ENCODE data around the gene TAS2R60. TPM values are rescaled to one million over a fixed set of nuclear protein-coding genes. Genes with fewer than 3 reads are reported as not detected.

TAS2R60 gene
- total RNA-seq, 1 donor from 2014 or later = not detected

- Histone ChIP-seq H3K79me2 (ENCODE audit: insufficient read depth, low read length) (no peaks in the 10 kb centered on the region), H4K20me1 (ENCODE audit: insufficient read depth, low read length) (no peaks in the 10 kb centered on the region), H3K9me3 (ENCODE audit: insufficient read depth, low read depth, low read length) (no peaks in the 10 kb centered on the region), H3K27ac (ENCODE audit: low read depth, low read length) (no peak overlapping the region), H3K4me1 (ENCODE audit: insufficient read depth, low read length) (peaks cover 1% of the 10 kb centered on the region), H3K27me3 (ENCODE audit: insufficient read depth, low read length) (no peaks in the 10 kb centered on the region), H3K36me3 (ENCODE audit: insufficient read depth, low read length) (no peaks in the 10 kb centered on the region), H3K9ac (ENCODE audit: low read length) (no peak overlapping the region), H3K4me2 (ENCODE audit: low read length) (no peak overlapping the region), H3K4me3 (ENCODE audit: insufficient read depth, low read depth, low read length) (no peak overlapping the region), H2AFZ (ENCODE audit: low read depth, low read length) (no peak overlapping the region)
- no peaks in the 10 kb centered on the region for H3K27me3 Mint-ChIP-seq (ENCODE audit: low read depth, unreplicated experiment)
- DNase-seq (ENCODE audit: low read depth) (no peak), FAIRE-seq (no peak)
- no peaks in the 10 kb centered on the region for H3K36me3 Mint-ChIP-seq (ENCODE audit: low read depth, unreplicated experiment)
- peaks cover 9% of the 10 kb centered on the region for H3K4me1 Mint-ChIP-seq (ENCODE audit: low read depth, unreplicated experiment)
- TF ChIP-seq EZH2 (IDR thresholded peaks at IDR 0.05; ENCODE audit: insufficient read depth, low read length) = no peak
- no peaks in the 10 kb centered on the region for H3K9me3 Mint-ChIP-seq (ENCODE audit: unreplicated experiment)
- no peak overlapping the region for H3K4me3 Mint-ChIP-seq (ENCODE audit: unreplicated experiment)
- no peak overlapping the region for H3K27ac Mint-ChIP-seq (ENCODE audit: unreplicated experiment)
Measured at GRCh38 chr7:143487061-143487460, 43.8 kb downstream of the TAS2R60 start.

DNA sequence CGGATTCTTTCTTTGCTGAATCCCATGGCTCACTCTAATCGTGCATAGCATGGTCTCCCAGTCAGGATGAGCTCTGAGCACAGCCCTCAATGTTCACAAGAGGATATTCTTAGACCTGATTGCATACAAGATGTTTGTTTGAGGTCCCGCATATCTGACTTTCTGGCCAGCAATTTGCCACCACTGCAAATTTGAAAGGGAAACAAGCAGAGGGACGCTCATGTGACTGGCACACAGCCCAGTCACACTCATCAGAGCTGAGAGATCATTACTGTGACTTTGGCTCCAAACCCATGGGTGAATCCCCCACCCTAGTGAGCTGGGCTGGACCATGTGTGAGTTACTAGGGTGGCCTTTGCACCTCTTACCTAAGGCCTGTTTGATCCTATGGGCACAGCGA lies 44.3 kb downstream of the TAS2R60 start:
- no peaks in the 10 kb centered on the region for H4K20me1 ChIP-seq (ENCODE audit: insufficient read depth, low read length)
- no peak overlapping the region for H3K9ac ChIP-seq (ENCODE audit: low read length)
- H3K9me3 Mint-ChIP-seq (ENCODE audit: unreplicated experiment) = no peaks in the 10 kb centered on the region
- H3K4me1 ChIP-seq (ENCODE audit: insufficient read depth, low read length) = peaks cover 4% of the 10 kb centered on the region
- H3K36me3 Mint-ChIP-seq (ENCODE audit: low read depth, unreplicated experiment) = no peaks in the 10 kb centered on the region
- no peak overlapping the region for H3K4me3 ChIP-seq (ENCODE audit: insufficient read depth, low read depth, low read length)
- no peak overlapping the region for H3K4me3 Mint-ChIP-seq (ENCODE audit: unreplicated experiment)
- peak; percentile 7 for DNase-seq (ENCODE audit: low read depth)
- no peaks in the 10 kb centered on the region for H3K79me2 ChIP-seq (ENCODE audit: insufficient read depth, low read length)
- no peak overlapping the region for H3K27ac ChIP-seq (ENCODE audit: low read depth, low read length)
- peaks cover 14% of the 10 kb centered on the region for H3K4me1 Mint-ChIP-seq (ENCODE audit: low read depth, unreplicated experiment)
- no peaks in the 10 kb centered on the region for H3K36me3 ChIP-seq (ENCODE audit: insufficient read depth, low read length)
- H2AFZ ChIP-seq (ENCODE audit: low read depth, low read length) = peak overlapping the region; percentile 28
- no peak overlapping the region for H3K4me2 ChIP-seq (ENCODE audit: low read length)
- H3K9me3 ChIP-seq (ENCODE audit: insufficient read depth, low read depth, low read length) = no peaks in the 10 kb centered on the region
- TF ChIP-seq, protein P1, sequence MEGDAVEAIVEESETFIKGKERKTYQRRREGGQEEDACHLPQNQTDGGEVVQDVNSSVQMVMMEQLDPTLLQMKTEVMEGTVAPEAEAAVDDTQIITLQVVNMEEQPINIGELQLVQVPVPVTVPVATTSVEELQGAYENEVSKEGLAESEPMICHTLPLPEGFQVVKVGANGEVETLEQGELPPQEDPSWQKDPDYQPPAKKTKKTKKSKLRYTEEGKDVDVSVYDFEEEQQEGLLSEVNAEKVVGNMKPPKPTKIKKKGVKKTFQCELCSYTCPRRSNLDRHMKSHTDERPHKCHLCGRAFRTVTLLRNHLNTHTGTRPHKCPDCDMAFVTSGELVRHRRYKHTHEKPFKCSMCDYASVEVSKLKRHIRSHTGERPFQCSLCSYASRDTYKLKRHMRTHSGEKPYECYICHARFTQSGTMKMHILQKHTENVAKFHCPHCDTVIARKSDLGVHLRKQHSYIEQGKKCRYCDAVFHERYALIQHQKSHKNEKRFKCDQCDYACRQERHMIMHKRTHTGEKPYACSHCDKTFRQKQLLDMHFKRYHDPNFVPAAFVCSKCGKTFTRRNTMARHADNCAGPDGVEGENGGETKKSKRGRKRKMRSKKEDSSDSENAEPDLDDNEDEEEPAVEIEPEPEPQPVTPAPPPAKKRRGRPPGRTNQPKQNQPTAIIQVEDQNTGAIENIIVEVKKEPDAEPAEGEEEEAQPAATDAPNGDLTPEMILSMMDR (IDR thresholded peaks at IDR 0.05; ENCODE audit: insufficient read depth, low read depth, low read length) = no peak
- no peak for TF ChIP-seq EZH2 (IDR thresholded peaks at IDR 0.05; ENCODE audit: insufficient read depth, low read length)
- H3K27me3 Mint-ChIP-seq (ENCODE audit: low read depth, unreplicated experiment) = no peaks in the 10 kb centered on the region
- no peak for FAIRE-seq
- H3K27ac Mint-ChIP-seq (ENCODE audit: unreplicated experiment) = no peak overlapping the region
- H3K27me3 ChIP-seq (ENCODE audit: insufficient read depth, low read length) = no peaks in the 10 kb centered on the region

DNA sequence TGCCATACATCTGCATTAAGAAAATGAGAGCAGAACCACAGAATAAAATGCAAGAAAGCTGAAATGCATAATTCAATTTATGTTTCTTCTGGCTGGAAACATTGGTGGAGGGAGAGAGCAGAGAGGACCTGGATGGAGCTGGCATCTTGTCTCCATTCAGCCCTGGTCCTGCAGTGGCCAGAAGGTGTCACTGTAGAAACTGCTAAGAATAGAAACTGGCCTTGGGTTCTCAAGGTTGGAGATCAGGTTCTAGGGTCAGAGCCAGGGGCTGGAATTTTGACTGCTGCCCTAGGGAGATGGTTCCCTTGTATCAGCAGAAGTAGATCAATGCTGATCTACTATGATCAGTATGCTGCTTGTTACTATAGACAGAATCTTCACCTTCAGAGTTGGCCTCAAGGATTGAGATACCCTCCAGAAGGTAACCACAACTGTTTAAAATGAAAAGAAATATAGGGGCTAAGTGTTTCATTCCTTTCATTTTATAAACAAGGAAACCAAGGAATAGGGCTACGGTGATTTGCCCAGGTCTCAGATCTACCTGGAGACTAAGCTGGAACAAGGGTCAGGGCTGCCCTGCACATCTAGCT lies 47.6 kb downstream of the TAS2R60 start:
- H3K4me3 Mint-ChIP-seq (ENCODE audit: unreplicated experiment) = no peak overlapping the region
- no peaks in the 10 kb centered on the region for H3K27me3 Mint-ChIP-seq (ENCODE audit: low read depth, unreplicated experiment)
- peaks cover 2% of the 10 kb centered on the region for H3K9me3 Mint-ChIP-seq (ENCODE audit: unreplicated experiment)
- DNase-seq (ENCODE audit: low read depth) (no peak), FAIRE-seq (no peak)
- H3K4me1 Mint-ChIP-seq (ENCODE audit: low read depth, unreplicated experiment) = peaks cover 28% of the 10 kb centered on the region
- no peak overlapping the region for H3K4me2 ChIP-seq (ENCODE audit: low read length)
- H3K4me1 ChIP-seq (ENCODE audit: insufficient read depth, low read length) = peaks cover 4% of the 10 kb centered on the region
- H3K9me3 ChIP-seq (ENCODE audit: insufficient read depth, low read depth, low read length) = no peaks in the 10 kb centered on the region
- H4K20me1 ChIP-seq (ENCODE audit: insufficient read depth, low read length) = no peaks in the 10 kb centered on the region
- no peak for TF ChIP-seq EZH2 (IDR thresholded peaks at IDR 0.05; ENCODE audit: insufficient read depth, low read length)
- TF ChIP-seq, protein P1 (IDR thresholded peaks at IDR 0.05; ENCODE audit: insufficient read depth, low read depth, low read length) = peak; percentile 26
- no peak overlapping the region for H3K4me3 ChIP-seq (ENCODE audit: insufficient read depth, low read depth, low read length)
- no peak overlapping the region for H3K9ac ChIP-seq (ENCODE audit: low read length)
- H2AFZ ChIP-seq (ENCODE audit: low read depth, low read length) = no peak overlapping the region
- H3K27ac Mint-ChIP-seq (ENCODE audit: unreplicated experiment) = no peak overlapping the region
- no peaks in the 10 kb centered on the region for H3K79me2 ChIP-seq (ENCODE audit: insufficient read depth, low read length)
- no peaks in the 10 kb centered on the region for H3K36me3 Mint-ChIP-seq (ENCODE audit: low read depth, unreplicated experiment)
- H3K27ac ChIP-seq (ENCODE audit: low read depth, low read length) = no peak overlapping the region
- no peaks in the 10 kb centered on the region for H3K27me3 ChIP-seq (ENCODE audit: insufficient read depth, low read length)
- H3K36me3 ChIP-seq (ENCODE audit: insufficient read depth, low read length) = no peaks in the 10 kb centered on the region
